IMR-90 (cell line): Measurements from ENCODE around the gene KLHL34. TPM values are rescaled to one million over a fixed set of nuclear protein-coding genes. Genes with fewer than 3 reads are reported as not detected.
A peak's percentile ranks its signal among the peaks of the same experiment; 100 is the strongest.

ENCODE experiments used
- ATAC-seq: fragments of 200-7000 bp; cut with Tn5 transposase; 2 replicates; pipeline ENCODE4 v1.9.1; 2020; ENCODE audit warnings: low read depth, mild to moderate bottlenecking, moderate library complexity
- BruUV-seq: library from RNA; stranded (reverse); fragments of 400-500 nt; replicated peaks from 2 replicates; lab custom pipeline; 2021; lab: Mats Ljungman, UMichigan
- CTCF ChIA-PET: fragments of 300-600 bp; formaldehyde crosslinking; extraction: SDS; loops from one replicate; lab custom pipeline; 2021; ENCODE audit warnings: antibody characterized with exemption; lab: Yijun Ruan, JAX
- POLR2A ChIA-PET: fragments of 300-600 bp; sonication (Branson Sonifier 250); formaldehyde crosslinking; loops from one replicate; lab custom pipeline; 2022; ENCODE audit warnings: antibody characterized with exemption; ENCODE audit not compliant: unreplicated experiment; lab: Charles Lee
- DNase-seq: peaks from one replicate; pipeline ENCODE4 v3.0.0; 2013
- H2AFZ ChIP-seq: replicated peaks from 2 replicates; pipeline ENCODE3; 2013; ENCODE audit warnings: low read length, mild to moderate bottlenecking; ENCODE audit not compliant: poor library complexity
- H2AK5ac ChIP-seq: 2 replicates; pipeline ENCODE4 v1.6.1; 2013; ENCODE audit warnings: low read depth, low read length, inconsistent platforms
- H2AK9ac ChIP-seq: replicated peaks from 2 replicates; pipeline ENCODE3; 2013; ENCODE audit warnings: mild to moderate bottlenecking, low read depth, low read length, moderate library complexity; ENCODE audit not compliant: poor library complexity
- H2BK120ac ChIP-seq: 2 replicates; pipeline ENCODE4 v1.6.1; 2013; ENCODE audit warnings: low read depth, low read length, inconsistent platforms
- H2BK15ac ChIP-seq: 3 replicates; pipeline ENCODE4 v1.6.1; 2013; ENCODE audit warnings: low read depth, low read length, inconsistent platforms
- H2BK20ac ChIP-seq: 2 replicates; pipeline ENCODE4 v1.6.1; 2013; ENCODE audit warnings: low read depth, mild to moderate bottlenecking, inconsistent platforms, low read length, moderate library complexity
- H2BK5ac ChIP-seq: 2 replicates; pipeline ENCODE4 v1.6.1; 2013; ENCODE audit warnings: mild to moderate bottlenecking, low read depth, low read length, inconsistent platforms; ENCODE audit not compliant: poor library complexity, severe bottlenecking
- H3K14ac ChIP-seq: replicated peaks from 2 replicates; pipeline ENCODE4 v1.6.1; 2013; ENCODE audit warnings: low read depth, low read length, inconsistent platforms
- H3K18ac ChIP-seq: 2 replicates; pipeline ENCODE4 v1.6.1; 2013; ENCODE audit warnings: low read depth, low read length, control low read depth
- H3K23ac ChIP-seq: 2 replicates; pipeline ENCODE4 v1.6.1; 2013; ENCODE audit warnings: low read depth, low read length, inconsistent platforms
- H3K27ac ChIP-seq: 2 replicates; pipeline ENCODE4 v1.5.1; 2013; ENCODE audit warnings: mild to moderate bottlenecking, control low read depth, low read length; ENCODE audit not compliant: insufficient read depth
- H3K27me3 ChIP-seq: 2 replicates; pipeline ENCODE4 v1.6.1; 2013; ENCODE audit warnings: low read length; ENCODE audit not compliant: control insufficient read depth, insufficient read depth
- H3K36me3 ChIP-seq: 2 replicates; pipeline ENCODE4 v1.6.1; 2013; ENCODE audit warnings: low read length, mixed read lengths; ENCODE audit not compliant: control insufficient read depth, insufficient read depth
- H3K4ac ChIP-seq: 2 replicates; pipeline ENCODE4 v1.6.1; 2013; ENCODE audit warnings: low read depth, low read length, inconsistent platforms
- H3K4me1 ChIP-seq: 2 replicates; pipeline ENCODE4 v1.6.1; 2013; ENCODE audit warnings: low read length, mixed read lengths; ENCODE audit not compliant: control insufficient read depth, insufficient read depth
- H3K4me2 ChIP-seq: 2 replicates; pipeline ENCODE4 v1.6.1; 2013; ENCODE audit warnings: low read depth, mild to moderate bottlenecking, control low read depth, low read length, moderate library complexity
- H3K4me3 ChIP-seq: 2 replicates; pipeline ENCODE4 v1.5.1; 2013; ENCODE audit warnings: low read depth, mild to moderate bottlenecking, control low read depth, low read length, moderate library complexity; ENCODE audit not compliant: insufficient read depth
- H3K56ac ChIP-seq: 2 replicates; pipeline ENCODE4 v1.6.1; 2013; ENCODE audit warnings: low read length, inconsistent platforms; ENCODE audit not compliant: insufficient read depth; ENCODE audit errors: extremely low read depth
- H3K79me1 ChIP-seq, 2 experiments: 2 replicates each; pipeline ENCODE4 v1.6.1; 2013; ENCODE audit warnings: low read length in 2 of 2, inconsistent platforms in 1 of 2, low read depth in 1 of 2
- H3K9ac ChIP-seq: 2 replicates; pipeline ENCODE4 v1.6.1; 2013; ENCODE audit warnings: low read depth, low read length, control low read depth
- H3K9me1 ChIP-seq: 2 replicates; pipeline ENCODE4 v1.6.1; 2013; ENCODE audit warnings: low read length, inconsistent platforms; ENCODE audit not compliant: insufficient read depth
- H3K9me3 ChIP-seq: 2 replicates; pipeline ENCODE4 v1.6.1; 2013; ENCODE audit warnings: low read length; ENCODE audit not compliant: control insufficient read depth, insufficient read depth
- H4K20me1 ChIP-seq: 2 replicates; pipeline ENCODE4 v1.6.1; 2013; ENCODE audit warnings: low read length, inconsistent platforms; ENCODE audit not compliant: insufficient read depth
- H4K5ac ChIP-seq: 2 replicates; pipeline ENCODE4 v1.6.1; 2013; ENCODE audit warnings: mild to moderate bottlenecking, low read depth, low read length, control low read depth
- H4K8ac ChIP-seq, 2 experiments: 2 replicates each; pipeline ENCODE4 v1.6.1; 2013; ENCODE audit warnings: low read depth in 2 of 2, low read length in 2 of 2, control low read depth in 1 of 2, inconsistent platforms in 1 of 2
- H4K91ac ChIP-seq: 2 replicates; pipeline ENCODE4 v1.6.1; 2013; ENCODE audit warnings: low read depth, low read length, inconsistent platforms; ENCODE audit not compliant: insufficient read depth
- BHLHE40 ChIP-seq: fragments of 150-350 bp; IDR thresholded peaks from 2 replicates; pipeline ENCODE4 v1.6.1; 2016; ENCODE audit warnings: mild to moderate bottlenecking, low read depth, low read length
- CEBPB ChIP-seq: IDR thresholded peaks from 2 replicates; pipeline ENCODE4 v1.6.1; 2012; ENCODE audit warnings: low read depth, low read length, improper control_type of control experiment
- WGBS, 2 experiments: methylation state at CpG; one replicate each; pipeline versions ENCODE4 v1.1.5 to v1.1.7; 2013; ENCODE audit warnings: missing lambda C conversion rate in 2 of 2; ENCODE audit not compliant: insufficient read length in 1 of 2; ENCODE audit errors: extremely low coverage in 2 of 2; 5-methylcytosine and 5-hydroxymethylcytosine counted together
- dilution Hi-C: fragments of 300-500 bp; cut with HindIII; formaldehyde crosslinking; loops from one replicate; pipeline ENCODE4 v1.14.3; 2018; ENCODE audit warnings: low sequenced_read_pairs; ENCODE audit not compliant: unreplicated experiment
- in situ Hi-C: fragments of 300-500 bp; cut with MboI; formaldehyde crosslinking; loops from 3 replicates; pipeline ENCODE4 v1.14.3; 2019; ENCODE audit warnings: low sequenced_read_pairs, inconsistent platforms, mixed read lengths
- intact Hi-C: fragments of 100-400 bp; cut with micrococcal nuclease; formaldehyde crosslinking; loops from 2 replicates; pipeline ENCODE4 v1.10.0; 2022
- polyA plus RNA-seq, 3 experiments: library from polyadenylated mRNA; depleted of rRNA; stranded (reverse); fragments of >200 nt; gene quantifications; 2 replicates each; pipeline ENCODE4 v1.2.3, GENCODE V29; 2012; ENCODE audit warnings: low replicate concordance in 1 of 3
- total RNA-seq: library from RNA; depleted of rRNA; stranded (reverse); fragments of >200 nt; gene quantifications from 2 replicates; pipeline ENCODE4 v1.2.3, GENCODE V29; 2012

The KLHL34 gene
- total and polyA plus RNA-seq, 2 of the 4 experiments (the other 2 are of a cell fraction) = not detected

GRCh38 chrX:21683941-21684340 is 25.8 kb upstream of the KLHL34 start:
- no peak for ATAC-seq
- dilution Hi-C loops = no loop called here
- H3K14ac ChIP-seq = no peak overlapping the region

More at GRCh38 chrX:21683941-21684340, 25.8 kb upstream of the KLHL34 start:
- CTCF ChIA-PET = no interaction called here
- Histone ChIP-seq H4K20me1 (no peaks in the 10 kb centered on the region), H3K4me2 (no peak overlapping the region), H3K4me3 (no peak overlapping the region), H3K23ac (no peak overlapping the region), H4K5ac (no peak overlapping the region), H4K8ac (no peak overlapping the region), H3K18ac (no peak overlapping the region), H2BK15ac (no peak overlapping the region), H2BK20ac (no peak overlapping the region), H4K91ac (no peak overlapping the region), H3K56ac (no peak overlapping the region), H3K36me3 (no peaks in the 10 kb centered on the region), H2AFZ (no peak overlapping the region), H3K9ac (no peak overlapping the region), H2BK120ac (no peak overlapping the region), H3K9me3 (no peaks in the 10 kb centered on the region), H3K27me3 (no peaks in the 10 kb centered on the region), H3K9me1 (no peaks in the 10 kb centered on the region), H2AK5ac (no peak overlapping the region), H3K4ac (no peak overlapping the region), H3K27ac (no peak overlapping the region), H2AK9ac (no peak overlapping the region), H3K4me1 (no peaks in the 10 kb centered on the region), H2BK5ac (no peak overlapping the region), H3K79me1 (no peaks in the 10 kb centered on the region)
- TF ChIP-seq BHLHE40 = no peak
- TF ChIP-seq CEBPB = peak; percentile 77
- WGBS, 2 experiments = no CpG with 5 or more reads among the region's 1 CpG
- in situ Hi-C loops = no loop called here
- peak; percentile 74 for DNase-seq
- intact Hi-C loops = no loop called here
- POLR2A ChIA-PET = no interaction called here
- BruUV-seq = no TSS peak
